Neural cell (in vitro differentiated cells): ENCODE data around the gene SLC16A10. TPM values are rescaled to one million over a fixed set of nuclear protein-coding genes. Genes with fewer than 3 reads are reported as not detected.

Experiments
- H2AFZ ChIP-seq: fragments of 200-600, 300-800 bp; sonication (generic), shearing (Covaris generic); 2 replicates; pipeline ENCODE4 v1.6.0; 2014; ENCODE audit warnings: low read depth, mild to moderate bottlenecking, antibody characterized with exemption, low read length, moderate library complexity
- H3F3A ChIP-seq: fragments of 200-600 bp; shearing (Covaris generic); 2 replicates; pipeline ENCODE4 v1.6.1; 2016; ENCODE audit warnings: mild to moderate bottlenecking, moderate library complexity, mixed read lengths, antibody characterized with exemption, low read length; ENCODE audit not compliant: insufficient read depth, poor library complexity, severe bottlenecking
- H3K27ac ChIP-seq: fragments of 200-600, 300-800 bp; sonication (generic), shearing (Covaris generic); 2 replicates; pipeline ENCODE4 v1.5.1; 2014; ENCODE audit warnings: mild to moderate bottlenecking, low read length, moderate library complexity
- H3K27me3 ChIP-seq: fragments of 300-800, 200-600 bp; sonication (generic), shearing (Covaris generic); 2 replicates; pipeline ENCODE4 v1.6.0; 2014; ENCODE audit warnings: mild to moderate bottlenecking, low read depth, low read length, moderate library complexity; ENCODE audit not compliant: insufficient read depth
- H3K36me3 ChIP-seq: fragments of 300-800, 200-600 bp; sonication (generic), shearing (Covaris generic); 2 replicates; pipeline ENCODE4 v1.5.1; 2014; ENCODE audit warnings: mild to moderate bottlenecking, antibody characterized with exemption, low read length, moderate library complexity; ENCODE audit not compliant: insufficient read depth
- H3K4me2 ChIP-seq: fragments of 300-800, 200-600 bp; sonication (generic), shearing (Covaris generic); 2 replicates; pipeline ENCODE4 v1.6.0; 2014; ENCODE audit warnings: mild to moderate bottlenecking, low read length
- H3K4me3 ChIP-seq: fragments of 300-800, 200-600 bp; sonication (generic), shearing (Covaris generic); 2 replicates; pipeline ENCODE4 v1.5.1; 2014; ENCODE audit warnings: mild to moderate bottlenecking, low read length, moderate library complexity
- H3K79me2 ChIP-seq: fragments of 200-600 bp; shearing (Covaris generic); replicated peaks from 2 replicates; pipeline ENCODE4 v1.6.0; 2014; ENCODE audit warnings: mild to moderate bottlenecking, low read length, moderate library complexity; ENCODE audit not compliant: insufficient read depth
- H3K9ac ChIP-seq: fragments of 300-800, 200-600 bp; sonication (generic), shearing (Covaris generic); 2 replicates; pipeline ENCODE4 v1.6.1; 2016; ENCODE audit warnings: mild to moderate bottlenecking, low read length, mixed read lengths
- H3K9me2 ChIP-seq: fragments of 200-600 bp; shearing (Covaris generic); 2 replicates; pipeline ENCODE4 v1.6.1; 2016; ENCODE audit warnings: mild to moderate bottlenecking, low read length, mixed read lengths; ENCODE audit not compliant: insufficient read depth
- H3K9me3 ChIP-seq: fragments of 200-600, 300-800 bp; sonication (generic), shearing (Covaris generic); 2 replicates; pipeline ENCODE4 v1.6.1; 2016; ENCODE audit warnings: mild to moderate bottlenecking, mixed run types, low read length, moderate library complexity, mixed read lengths
- H4K20me1 ChIP-seq: fragments of 200-600 bp; shearing (Covaris generic); 2 replicates; pipeline ENCODE4 v1.6.1; 2016; ENCODE audit warnings: mild to moderate bottlenecking, mixed run types; ENCODE audit not compliant: insufficient read depth
- CTCF ChIP-seq: fragments of 450-650 bp; IDR thresholded peaks from 2 replicates; pipeline ENCODE4 v1.5.1; 2014; ENCODE audit warnings: antibody characterized with exemption, mild to moderate bottlenecking, moderate library complexity; ENCODE audit not compliant: poor library complexity, severe bottlenecking
- EP300 ChIP-seq: fragments of 450-650 bp; conservative IDR thresholded peaks from 2 replicates; pipeline ENCODE4 v1.6.1; 2014; ENCODE audit warnings: antibody characterized with exemption, mild to moderate bottlenecking, moderate library complexity; ENCODE audit not compliant: poor library complexity, severe bottlenecking
- EZH2 ChIP-seq: fragments of 200-600, 300-800 bp; shearing (Covaris generic), sonication (generic); IDR thresholded peaks from 2 replicates; pipeline ENCODE4 v1.6.1; 2014; ENCODE audit warnings: antibody characterized with exemption, low read length, borderline replicate concordance, mild to moderate bottlenecking; ENCODE audit not compliant: insufficient read depth, poor library complexity, severe bottlenecking
- MXI1 ChIP-seq: fragments of 450-650 bp; conservative IDR thresholded peaks from 2 replicates; pipeline ENCODE4 v1.6.1; 2014; ENCODE audit warnings: antibody characterized with exemption, mild to moderate bottlenecking; ENCODE audit not compliant: poor library complexity, severe bottlenecking
- POLR2AphosphoS5 ChIP-seq: IDR thresholded peaks from 2 replicates; pipeline ENCODE4 v1.6.1; 2012
- RAD21 ChIP-seq: fragments of 450-650 bp; conservative IDR thresholded peaks from 2 replicates; pipeline ENCODE4 v1.6.1; 2014; ENCODE audit warnings: antibody characterized with exemption, mild to moderate bottlenecking, moderate library complexity
- REST ChIP-seq: IDR thresholded peaks from 2 replicates; pipeline ENCODE4 v1.6.1; 2012; ENCODE audit warnings: borderline replicate concordance
- SMC3 ChIP-seq: fragments of 450-650 bp; conservative IDR thresholded peaks from 2 replicates; pipeline ENCODE4 v1.6.1; 2014; ENCODE audit warnings: antibody characterized with exemption, mild to moderate bottlenecking, moderate library complexity; ENCODE audit not compliant: poor library complexity
- TAF1 ChIP-seq: IDR thresholded peaks from 2 replicates; pipeline ENCODE4 v1.6.1; 2012; ENCODE audit warnings: low read depth
- polyA plus RNA-seq: library from polyadenylated mRNA; depleted of rRNA; stranded (reverse); fragments of >200 nt; gene quantifications from 2 replicates; pipeline ENCODE4 v1.2.3, GENCODE V29; 2014

Gene SLC16A10
- polyA plus RNA-seq, 1 donor from 2014 or later = 1.5 TPM

GRCh38 chr6:111276736-111277135 is 189.4 kb downstream of the SLC16A10 start:
- Histone ChIP-seq H3K27me3 (no peaks in the 10 kb centered on the region), H3K4me3 (no peak overlapping the region), H3K9ac (no peak overlapping the region), H3K9me2 (no peaks in the 10 kb centered on the region), H3F3A (no peaks in the 10 kb centered on the region), H4K20me1 (no peaks in the 10 kb centered on the region), H3K27ac (no peak overlapping the region), H3K9me3 (no peaks in the 10 kb centered on the region), H3K36me3 (peaks cover 6% of the 10 kb centered on the region), H2AFZ (no peak overlapping the region), H3K4me2 (no peak overlapping the region), H3K79me2 (no peaks in the 10 kb centered on the region)
- TF ChIP-seq SMC3 = no peak
- no peak for TF ChIP-seq REST

GRCh38 chr6:111277819-111278218 is 190.5 kb downstream of the SLC16A10 start:
- H3K36me3 ChIP-seq = peaks cover 6% of the 10 kb centered on the region

More at GRCh38 chr6:111277819-111278218, 190.5 kb downstream of the SLC16A10 start:
- Histone ChIP-seq H4K20me1 (no peaks in the 10 kb centered on the region), H3K9me2 (no peaks in the 10 kb centered on the region), H3K4me2 (no peak overlapping the region), H3K9me3 (no peaks in the 10 kb centered on the region), H3K4me3 (no peak overlapping the region), H3K27ac (no peak overlapping the region), H3K27me3 (no peaks in the 10 kb centered on the region), H3K9ac (no peak overlapping the region), H3K79me2 (no peaks in the 10 kb centered on the region), H3F3A (no peaks in the 10 kb centered on the region), H2AFZ (no peak overlapping the region)
- TF ChIP-seq EZH2 (no peak), RAD21 (no peak), POLR2AphosphoS5 (no peak), EP300 (no peak), MXI1 (no peak), SMC3 (no peak), TAF1 (no peak), CTCF (no peak), REST (no peak)
